SK-N-SH (cell line): Measurements from ENCODE around the gene STAT6. TPM values are rescaled to one million over a fixed set of nuclear protein-coding genes. Genes with fewer than 3 reads are reported as not detected.
A peak's percentile ranks its signal among the peaks of the same experiment; 100 is the strongest.

Experiments used
- CTCF ChIA-PET: fragments of 300-600, 350-600 bp; formaldehyde crosslinking; extraction: SDS; loops from one replicate; lab custom pipeline; 2021; lab: Yijun Ruan, JAX
- POLR2A ChIA-PET: fragments of 350-600 bp; sonication (Branson Sonifier 250); formaldehyde crosslinking; extraction: SDS; loops from one replicate; lab custom pipeline; 2020; ENCODE audit warnings: antibody characterized with exemption, inconsistent platforms; lab: Yijun Ruan, JAX
- DNase-seq: peaks from one replicate; pipeline ENCODE4 v3.0.0; 2012
- H2AFZ ChIP-seq: fragments of 200-600 bp; sonication (generic); 2 replicates; pipeline ENCODE4 v1.8.1; 2016; ENCODE audit warnings: antibody characterized with exemption, mild to moderate bottlenecking, low read depth
- H3F3A ChIP-seq: fragments of 200-600 bp; sonication (generic); replicated peaks from 2 replicates; pipeline ENCODE3; 2016; ENCODE audit warnings: antibody characterized with exemption, mild to moderate bottlenecking; ENCODE audit not compliant: insufficient read depth
- H3K27ac ChIP-seq, 2 experiments: fragments of 200-500 bp in 1 of 2; fragments of 200-600 bp in 1 of 2; sonication (Bioruptor generic) in 1 of 2; sonication (generic), shearing (Covaris generic) in 1 of 2; 2 replicates each; pipeline versions ENCODE4 v1.5.1 to v1.6.1; 2014 to 2016; ENCODE audit warnings: low read depth in 2 of 2, inconsistent platforms in 1 of 2, low read length in 1 of 2, mild to moderate bottlenecking in 1 of 2, mixed read lengths in 1 of 2
- H3K27me3 ChIP-seq: fragments of 200-600 bp; sonication (generic), shearing (Covaris generic); 2 replicates; pipeline ENCODE4 v1.6.1; 2016; ENCODE audit warnings: mixed run types; ENCODE audit not compliant: insufficient read depth
- H3K36me3 ChIP-seq, 2 experiments: fragments of 200-500 bp in 1 of 2; fragments of 200-600 bp in 1 of 2; sonication (Bioruptor generic) in 1 of 2; sonication (generic) in 1 of 2; replicated peaks in 1 of 2; 2 replicates each; pipeline versions ENCODE3 to v1.5.1; 2014 to 2016; ENCODE audit warnings: low read length in 1 of 2, mild to moderate bottlenecking in 1 of 2; ENCODE audit not compliant: insufficient read depth in 2 of 2, control insufficient read depth in 1 of 2
- H3K4me1 ChIP-seq, 2 experiments: fragments of 200-500 bp in 1 of 2; fragments of 200-600 bp in 1 of 2; sonication (Bioruptor generic) in 1 of 2; sonication (generic), shearing (Covaris generic) in 1 of 2; 2 replicates each; pipeline versions ENCODE4 v1.5.1 to v1.6.1; 2014 to 2016; ENCODE audit warnings: low read depth in 1 of 2, low read length in 1 of 2, mixed run types in 1 of 2; ENCODE audit not compliant: insufficient read depth in 2 of 2, control insufficient read depth in 1 of 2
- H3K4me2 ChIP-seq: fragments of 200-600 bp; sonication (generic), shearing (Covaris generic); 2 replicates; pipeline ENCODE4 v1.6.1; 2017; ENCODE audit warnings: mixed run types
- H3K4me3 ChIP-seq, 2 experiments: fragments of 200-500 bp in 1 of 2; fragments of 200-600 bp in 1 of 2; sonication (Bioruptor generic) in 1 of 2; sonication (generic), shearing (Covaris generic) in 1 of 2; 2 replicates each; pipeline versions ENCODE4 v1.5.1 to v1.8.1; 2014 to 2016; ENCODE audit warnings: low read depth in 2 of 2, inconsistent platforms in 1 of 2, low read length in 1 of 2, mild to moderate bottlenecking in 1 of 2, mixed read lengths in 1 of 2, moderate library complexity in 1 of 2
- H3K79me2 ChIP-seq: fragments of 200-600 bp; sonication (generic); 2 replicates; pipeline ENCODE4 v1.8.1; 2017; ENCODE audit warnings: mild to moderate bottlenecking; ENCODE audit not compliant: insufficient read depth
- H3K9ac ChIP-seq: fragments of 200-600 bp; sonication (generic); 2 replicates; pipeline ENCODE4 v1.6.1; 2017; ENCODE audit warnings: mixed run types
- H3K9me2 ChIP-seq: fragments of 200-600 bp; sonication (generic); 2 replicates; pipeline ENCODE4 v1.6.1; 2017; ENCODE audit warnings: mixed run types
- H3K9me3 ChIP-seq: fragments of 200-600 bp; sonication (generic); 2 replicates; pipeline ENCODE4 v1.6.1; 2017; ENCODE audit warnings: mixed run types, mild to moderate bottlenecking, moderate library complexity
- H4K20me1 ChIP-seq: fragments of 200-600 bp; sonication (generic); 2 replicates; pipeline ENCODE4 v1.6.1; 2017; ENCODE audit warnings: mild to moderate bottlenecking, mixed run types; ENCODE audit not compliant: insufficient read depth
- CHD2 ChIP-seq: fragments of 150-350 bp; IDR thresholded peaks from 2 replicates; pipeline ENCODE4 v1.6.1; 2018; ENCODE audit warnings: low read length; ENCODE audit not compliant: partially characterized antibody
- FOSL2 ChIP-seq: IDR thresholded peaks from 2 replicates; pipeline ENCODE4 v1.4.0; 2012; ENCODE audit warnings: low read depth, mild to moderate bottlenecking, moderate library complexity, borderline replicate concordance
- FOXJ3 ChIP-seq: sonication (generic); formaldehyde crosslinking; IDR thresholded peaks from 2 replicates; pipeline ENCODE4 v1.5.1; 2020; ENCODE audit warnings: mild to moderate bottlenecking, missing genetic modification reagents
- GABPA ChIP-seq: IDR thresholded peaks from 2 replicates; pipeline ENCODE4 v1.4.0; 2012; ENCODE audit warnings: low read depth, mild to moderate bottlenecking
- JUND ChIP-seq: IDR thresholded peaks from 2 replicates; pipeline ENCODE4 v1.4.0; 2012
- NFIC ChIP-seq: IDR thresholded peaks from 2 replicates; pipeline ENCODE4 v1.4.0; 2012; ENCODE audit warnings: borderline replicate concordance
- NRF1 ChIP-seq: IDR thresholded peaks from 2 replicates; pipeline ENCODE4 v1.6.1; 2012; ENCODE audit warnings: low read depth, mild to moderate bottlenecking, low read length
- RAD21 ChIP-seq: IDR thresholded peaks from 2 replicates; pipeline ENCODE4 v1.6.1; 2012; ENCODE audit warnings: mild to moderate bottlenecking, low read length
- RCOR1 ChIP-seq: fragments of 150-350 bp; IDR thresholded peaks from 2 replicates; pipeline ENCODE4 v1.6.1; 2017; ENCODE audit warnings: antibody characterized with exemption, low read length
- RXRA ChIP-seq: IDR thresholded peaks from 2 replicates; pipeline ENCODE4 v1.4.0; 2012; ENCODE audit warnings: low read depth, mild to moderate bottlenecking, borderline replicate concordance
- TEAD4 ChIP-seq: IDR thresholded peaks from 2 replicates; pipeline ENCODE4 v1.4.0; 2012; ENCODE audit warnings: mild to moderate bottlenecking, borderline replicate concordance; ENCODE audit not compliant: insufficient read depth
- WGBS: methylation state at CpG from one replicate; pipeline ENCODE4 v1.1.6; 2017; ENCODE audit warnings: low lambda C conversion rate; 5-methylcytosine and 5-hydroxymethylcytosine counted together
- polyA plus RNA-seq, 3 experiments: library from polyadenylated mRNA; depleted of rRNA; stranded (reverse); fragments of >200 nt; gene quantifications; 2 replicates each; pipeline ENCODE4 v1.2.3, GENCODE V29; 2012
- TF ChIP-seq, protein P1 (sequence below): fragments of 200-600 bp; sonication (generic); IDR thresholded peaks from 2 replicates; pipeline ENCODE4 v1.6.1; 2017; ENCODE audit warnings: antibody characterized with exemption, mild to moderate bottlenecking, moderate library complexity
- TF ChIP-seq, protein P2 (sequence below): fragments of 150-350 bp; IDR thresholded peaks from 2 replicates; pipeline ENCODE4 v1.6.1; 2016; ENCODE audit warnings: mild to moderate bottlenecking, low read depth, low read length
- TF ChIP-seq, protein P3 (sequence below): IDR thresholded peaks from 2 replicates; pipeline ENCODE4 v1.6.1; 2012; ENCODE audit warnings: mild to moderate bottlenecking, low read depth, low read length, moderate library complexity
- TF ChIP-seq, protein P4 (sequence below): IDR thresholded peaks from 2 replicates; pipeline ENCODE4 v1.4.0; 2012; ENCODE audit warnings: low read depth

The STAT6 gene
- polyA plus RNA-seq, 1 of the 3 experiments (the other 2 are of a cell fraction): 0.15 TPM

DNA sequence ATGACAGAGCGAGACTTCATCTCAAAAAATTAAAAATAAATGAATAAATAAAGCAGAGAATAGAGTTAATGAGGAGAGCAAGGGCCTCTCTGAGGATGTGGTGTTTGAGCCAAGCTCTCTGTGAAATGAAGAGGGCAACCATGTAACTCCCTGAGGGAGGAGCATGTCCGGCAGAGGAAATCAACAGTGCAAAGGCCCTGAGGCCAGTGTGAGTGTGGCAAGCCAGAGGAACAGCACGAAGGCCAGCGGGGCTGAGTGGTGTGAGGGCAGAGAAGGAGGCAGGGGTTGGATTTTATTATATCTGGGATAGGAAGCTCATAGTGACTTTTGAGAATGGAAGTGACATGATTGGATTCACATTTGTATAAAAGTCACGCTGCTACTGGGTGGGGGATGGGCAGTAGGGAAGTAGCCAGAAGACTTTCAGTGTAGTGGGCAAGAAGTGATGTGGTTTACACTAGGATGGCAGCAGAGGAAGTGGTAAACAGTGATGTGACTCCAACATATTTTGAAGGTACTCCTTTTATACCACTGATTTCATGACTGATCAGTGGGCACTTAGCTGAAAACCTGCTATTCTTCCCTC is 46.5 kb upstream of the STAT6 start:
- no peaks in the 10 kb centered on the region for H3F3A ChIP-seq
- no peaks in the 10 kb centered on the region for H3K9me2 ChIP-seq
- H2AFZ ChIP-seq: no peak overlapping the region
- H3K4me3 ChIP-seq: no peak overlapping the region
- peaks cover 9 to 41% of the 10 kb centered on the region in 2 experiments; a peak in 3 of 4 replicates for H3K4me1 ChIP-seq
- 94% methylated on average over 5 of the region's 5 CpGs for WGBS
- peak overlapping the region in 1 of 2 experiments; percentile 62; a peak in 1 of 4 replicates for H3K27ac ChIP-seq
- no peaks in the 10 kb centered on the region for H3K27me3 ChIP-seq
- H3K4me2 ChIP-seq: no peak overlapping the region
- no peaks in the 10 kb centered on the region for H3K9me3 ChIP-seq
- DNase-seq: no peak
- peaks cover 41 to 72% of the 10 kb centered on the region in 2 experiments for H3K36me3 ChIP-seq
- CTCF ChIA-PET: interaction anchor here (1.0 to 33.3 kb wide), 6 partner anchors 23 to 302 kb away, joined by 3 to 616 read pairs (median 6); partner anchors contain the start of gene GLI1
- H3K9ac ChIP-seq: no peak overlapping the region
- no peaks in the 10 kb centered on the region for H4K20me1 ChIP-seq
- POLR2A ChIA-PET: interaction anchor here (1.0 kb wide), 1 partner anchor 30 kb away, joined by 3 read pairs; the partner anchor contains the start of gene LRP1
- TF ChIP-seq TEAD4 (no peak), RXRA (no peak), NFIC (no peak), CHD2 (no peak), JUND (no peak), NRF1 (no peak), FOSL2 (no peak), FOXJ3 (no peak), RCOR1 (no peak), GABPA (no peak), RAD21 (no peak)
- TF ChIP-seq, protein P1, sequence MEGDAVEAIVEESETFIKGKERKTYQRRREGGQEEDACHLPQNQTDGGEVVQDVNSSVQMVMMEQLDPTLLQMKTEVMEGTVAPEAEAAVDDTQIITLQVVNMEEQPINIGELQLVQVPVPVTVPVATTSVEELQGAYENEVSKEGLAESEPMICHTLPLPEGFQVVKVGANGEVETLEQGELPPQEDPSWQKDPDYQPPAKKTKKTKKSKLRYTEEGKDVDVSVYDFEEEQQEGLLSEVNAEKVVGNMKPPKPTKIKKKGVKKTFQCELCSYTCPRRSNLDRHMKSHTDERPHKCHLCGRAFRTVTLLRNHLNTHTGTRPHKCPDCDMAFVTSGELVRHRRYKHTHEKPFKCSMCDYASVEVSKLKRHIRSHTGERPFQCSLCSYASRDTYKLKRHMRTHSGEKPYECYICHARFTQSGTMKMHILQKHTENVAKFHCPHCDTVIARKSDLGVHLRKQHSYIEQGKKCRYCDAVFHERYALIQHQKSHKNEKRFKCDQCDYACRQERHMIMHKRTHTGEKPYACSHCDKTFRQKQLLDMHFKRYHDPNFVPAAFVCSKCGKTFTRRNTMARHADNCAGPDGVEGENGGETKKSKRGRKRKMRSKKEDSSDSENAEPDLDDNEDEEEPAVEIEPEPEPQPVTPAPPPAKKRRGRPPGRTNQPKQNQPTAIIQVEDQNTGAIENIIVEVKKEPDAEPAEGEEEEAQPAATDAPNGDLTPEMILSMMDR: no peak
- TF ChIP-seq, protein P2, sequence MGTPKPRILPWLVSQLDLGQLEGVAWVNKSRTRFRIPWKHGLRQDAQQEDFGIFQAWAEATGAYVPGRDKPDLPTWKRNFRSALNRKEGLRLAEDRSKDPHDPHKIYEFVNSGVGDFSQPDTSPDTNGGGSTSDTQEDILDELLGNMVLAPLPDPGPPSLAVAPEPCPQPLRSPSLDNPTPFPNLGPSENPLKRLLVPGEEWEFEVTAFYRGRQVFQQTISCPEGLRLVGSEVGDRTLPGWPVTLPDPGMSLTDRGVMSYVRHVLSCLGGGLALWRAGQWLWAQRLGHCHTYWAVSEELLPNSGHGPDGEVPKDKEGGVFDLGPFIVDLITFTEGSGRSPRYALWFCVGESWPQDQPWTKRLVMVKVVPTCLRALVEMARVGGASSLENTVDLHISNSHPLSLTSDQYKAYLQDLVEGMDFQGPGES: no peak
- TF ChIP-seq, protein P3, sequence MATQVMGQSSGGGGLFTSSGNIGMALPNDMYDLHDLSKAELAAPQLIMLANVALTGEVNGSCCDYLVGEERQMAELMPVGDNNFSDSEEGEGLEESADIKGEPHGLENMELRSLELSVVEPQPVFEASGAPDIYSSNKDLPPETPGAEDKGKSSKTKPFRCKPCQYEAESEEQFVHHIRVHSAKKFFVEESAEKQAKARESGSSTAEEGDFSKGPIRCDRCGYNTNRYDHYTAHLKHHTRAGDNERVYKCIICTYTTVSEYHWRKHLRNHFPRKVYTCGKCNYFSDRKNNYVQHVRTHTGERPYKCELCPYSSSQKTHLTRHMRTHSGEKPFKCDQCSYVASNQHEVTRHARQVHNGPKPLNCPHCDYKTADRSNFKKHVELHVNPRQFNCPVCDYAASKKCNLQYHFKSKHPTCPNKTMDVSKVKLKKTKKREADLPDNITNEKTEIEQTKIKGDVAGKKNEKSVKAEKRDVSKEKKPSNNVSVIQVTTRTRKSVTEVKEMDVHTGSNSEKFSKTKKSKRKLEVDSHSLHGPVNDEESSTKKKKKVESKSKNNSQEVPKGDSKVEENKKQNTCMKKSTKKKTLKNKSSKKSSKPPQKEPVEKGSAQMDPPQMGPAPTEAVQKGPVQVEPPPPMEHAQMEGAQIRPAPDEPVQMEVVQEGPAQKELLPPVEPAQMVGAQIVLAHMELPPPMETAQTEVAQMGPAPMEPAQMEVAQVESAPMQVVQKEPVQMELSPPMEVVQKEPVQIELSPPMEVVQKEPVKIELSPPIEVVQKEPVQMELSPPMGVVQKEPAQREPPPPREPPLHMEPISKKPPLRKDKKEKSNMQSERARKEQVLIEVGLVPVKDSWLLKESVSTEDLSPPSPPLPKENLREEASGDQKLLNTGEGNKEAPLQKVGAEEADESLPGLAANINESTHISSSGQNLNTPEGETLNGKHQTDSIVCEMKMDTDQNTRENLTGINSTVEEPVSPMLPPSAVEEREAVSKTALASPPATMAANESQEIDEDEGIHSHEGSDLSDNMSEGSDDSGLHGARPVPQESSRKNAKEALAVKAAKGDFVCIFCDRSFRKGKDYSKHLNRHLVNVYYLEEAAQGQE: no peak
- TF ChIP-seq, protein P4, sequence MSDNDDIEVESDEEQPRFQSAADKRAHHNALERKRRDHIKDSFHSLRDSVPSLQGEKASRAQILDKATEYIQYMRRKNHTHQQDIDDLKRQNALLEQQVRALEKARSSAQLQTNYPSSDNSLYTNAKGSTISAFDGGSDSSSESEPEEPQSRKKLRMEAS: no peak
- TF ChIP-seq, all 33 proteins: peak for 0
- no peaks in the 10 kb centered on the region for H3K79me2 ChIP-seq
